Measurements from ENCODE around the gene C2orf92.

Gene C2orf92

GRCh38 chr2:97732436-97733340 lies 63.2 kb downstream of the C2orf92 start:
- no peak for DNase-seq

- DNase-seq, result no peak
These were observed 64.0 kb downstream of the C2orf92 start for GRCh38 chr2:97733341-97734035.

GRCh38 chr2:97734061-97735051 lies 64.8 kb downstream of the C2orf92 start:
- DNase-seq, result no peak

GRCh38 chr2:97735161-97735561 lies 65.6 kb downstream of the C2orf92 start:
- no peak for DNase-seq

GRCh38 chr2:97736185-97736584 lies 66.7 kb downstream of the C2orf92 start:
- DNase-seq, result no peak

GRCh38 chr2:97736608-97737330 lies 67.3 kb downstream of the C2orf92 start:
- DNase-seq, result no peak

GRCh38 chr2:97737421-97738178 lies 68.1 kb downstream of the C2orf92 start:
- no peak for DNase-seq

- no peak for DNase-seq
These were observed 68.9 kb downstream of the C2orf92 start for GRCh38 chr2:97738179-97739019.

GRCh38 chr2:97739020-97739892 lies 69.7 kb downstream of the C2orf92 start:
- no peak for DNase-seq

- no peak for DNase-seq
These were observed 70.4 kb downstream of the C2orf92 start for GRCh38 chr2:97739893-97740245.

- DNase-seq, result no peak
These were observed 71.2 kb downstream of the C2orf92 start for GRCh38 chr2:97740590-97741182.

GRCh38 chr2:97741251-97741650 lies 71.7 kb downstream of the C2orf92 start:
- no peak for DNase-seq

- DNase-seq, result no peak
These were observed 72.2 kb downstream of the C2orf92 start for GRCh38 chr2:97741686-97742085.

GRCh38 chr2:97742381-97742847 lies 72.9 kb downstream of the C2orf92 start:
- no peak for DNase-seq

GRCh38 chr2:97743913-97744312 lies 74.4 kb downstream of the C2orf92 start:
- no peak for DNase-seq

- no peak for DNase-seq
These were observed 76.1 kb downstream of the C2orf92 start for GRCh38 chr2:97745474-97746174.

GRCh38 chr2:97747285-97747684 lies 77.8 kb downstream of the C2orf92 start:
- no peak for DNase-seq

GRCh38 chr2:97747716-97748115 lies 78.2 kb downstream of the C2orf92 start:
- no peak for DNase-seq
